Neural cell (in vitro differentiated cells): Measurements from ENCODE around the gene L3MBTL4.

Experiments
- EZH2 ChIP-seq: fragments of 200-600, 300-800 bp; shearing (Covaris generic), sonication (generic); IDR thresholded peaks from 2 replicates; pipeline ENCODE4 v1.6.1; 2014; ENCODE audit warnings: antibody characterized with exemption, low read length, borderline replicate concordance, mild to moderate bottlenecking; ENCODE audit not compliant: insufficient read depth, poor library complexity, severe bottlenecking
- SMC3 ChIP-seq: fragments of 450-650 bp; conservative IDR thresholded peaks from 2 replicates; pipeline ENCODE4 v1.6.1; 2014; ENCODE audit warnings: antibody characterized with exemption, mild to moderate bottlenecking, moderate library complexity; ENCODE audit not compliant: poor library complexity
- TF ChIP-seq, protein P1 (sequence below): fragments of 450-650 bp; IDR thresholded peaks from 2 replicates; pipeline ENCODE4 v1.5.1; 2014; ENCODE audit warnings: antibody characterized with exemption, mild to moderate bottlenecking, moderate library complexity; ENCODE audit not compliant: poor library complexity, severe bottlenecking

DNA sequence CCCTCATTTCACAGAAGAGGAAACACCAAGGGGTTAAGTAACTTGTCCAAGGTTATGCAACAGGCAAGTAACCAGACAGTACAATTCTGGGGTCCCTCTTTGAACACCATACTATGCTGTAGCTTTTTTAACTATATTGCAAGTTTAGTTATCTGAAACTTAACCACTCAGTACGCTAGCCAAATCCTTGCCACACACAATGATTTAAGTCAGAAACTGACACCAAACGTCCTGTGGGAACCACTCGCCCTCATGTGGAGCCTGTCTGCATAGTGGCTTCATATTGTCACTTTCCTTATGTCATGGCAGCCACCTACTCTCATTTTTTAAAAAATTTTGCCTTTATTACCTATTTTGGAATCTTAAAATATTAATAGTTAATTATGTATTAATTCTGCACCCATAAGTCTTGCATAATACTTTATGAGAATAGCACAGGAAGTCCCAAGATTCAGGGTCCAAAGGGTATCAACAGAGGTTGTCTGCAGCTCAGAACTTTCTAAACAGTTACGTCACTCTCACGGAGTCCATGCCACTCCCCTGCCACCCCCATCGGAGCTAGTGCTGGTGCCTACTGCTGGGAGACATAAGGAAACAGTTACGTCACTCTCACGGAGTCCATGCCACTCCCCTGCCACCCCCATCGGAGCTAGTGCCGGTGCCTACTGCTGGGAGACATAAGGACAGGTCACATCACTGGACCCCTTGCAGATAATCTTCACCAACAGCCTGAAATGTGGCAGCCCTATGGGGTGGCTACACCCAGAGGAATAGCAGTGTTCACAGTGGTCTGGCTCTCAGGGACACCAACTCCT is 99.0 kb downstream of the L3MBTL4 start:
- TF ChIP-seq EZH2 (no peak), SMC3 (no peak)
- TF ChIP-seq, protein P1, sequence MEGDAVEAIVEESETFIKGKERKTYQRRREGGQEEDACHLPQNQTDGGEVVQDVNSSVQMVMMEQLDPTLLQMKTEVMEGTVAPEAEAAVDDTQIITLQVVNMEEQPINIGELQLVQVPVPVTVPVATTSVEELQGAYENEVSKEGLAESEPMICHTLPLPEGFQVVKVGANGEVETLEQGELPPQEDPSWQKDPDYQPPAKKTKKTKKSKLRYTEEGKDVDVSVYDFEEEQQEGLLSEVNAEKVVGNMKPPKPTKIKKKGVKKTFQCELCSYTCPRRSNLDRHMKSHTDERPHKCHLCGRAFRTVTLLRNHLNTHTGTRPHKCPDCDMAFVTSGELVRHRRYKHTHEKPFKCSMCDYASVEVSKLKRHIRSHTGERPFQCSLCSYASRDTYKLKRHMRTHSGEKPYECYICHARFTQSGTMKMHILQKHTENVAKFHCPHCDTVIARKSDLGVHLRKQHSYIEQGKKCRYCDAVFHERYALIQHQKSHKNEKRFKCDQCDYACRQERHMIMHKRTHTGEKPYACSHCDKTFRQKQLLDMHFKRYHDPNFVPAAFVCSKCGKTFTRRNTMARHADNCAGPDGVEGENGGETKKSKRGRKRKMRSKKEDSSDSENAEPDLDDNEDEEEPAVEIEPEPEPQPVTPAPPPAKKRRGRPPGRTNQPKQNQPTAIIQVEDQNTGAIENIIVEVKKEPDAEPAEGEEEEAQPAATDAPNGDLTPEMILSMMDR = no peak
